GM19025 (cell line): ENCODE data around the gene HSF2BP.
"Not testable (repeated sequence)": the region's sequence is repeated elsewhere in the genome, so short reads cannot be mapped to it uniquely, and the experiment has no call there.

Experiments
- ATAC-seq: cut with Tn5 transposase; IDR thresholded peaks from one replicate; pipeline ENCODE4 v1.9.1; 2021; ENCODE audit warnings: mild to moderate bottlenecking, low read depth, moderate library complexity; ENCODE audit not compliant: unreplicated experiment

Gene HSF2BP

DNA sequence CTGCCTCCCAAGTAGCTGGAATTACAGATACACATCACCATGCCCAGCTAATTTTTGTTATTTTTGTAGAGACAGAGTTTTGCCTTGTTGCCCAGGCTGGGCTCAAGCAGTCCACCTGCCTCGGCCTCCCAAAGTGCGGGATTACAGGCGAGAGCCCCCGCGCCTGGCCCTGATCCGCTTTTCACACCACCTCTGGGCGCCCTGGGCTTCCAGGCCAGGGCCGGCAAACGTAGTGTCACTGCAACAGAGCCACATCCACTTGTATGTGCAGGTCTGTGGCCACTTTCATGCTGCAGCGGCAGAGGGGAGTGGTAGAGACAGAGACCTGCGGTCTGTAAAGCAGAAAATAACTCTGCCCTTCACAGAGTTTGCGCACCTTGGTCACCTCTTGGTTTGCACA, 29.6 kb upstream of the HSF2BP start:
- no peak for ATAC-seq

GRCh38 chr21:43687566-43688399, 28.5 kb upstream of the HSF2BP start:
- no peak for ATAC-seq

GRCh38 chr21:43686811-43687565, 27.7 kb upstream of the HSF2BP start:
- no peak for ATAC-seq

DNA sequence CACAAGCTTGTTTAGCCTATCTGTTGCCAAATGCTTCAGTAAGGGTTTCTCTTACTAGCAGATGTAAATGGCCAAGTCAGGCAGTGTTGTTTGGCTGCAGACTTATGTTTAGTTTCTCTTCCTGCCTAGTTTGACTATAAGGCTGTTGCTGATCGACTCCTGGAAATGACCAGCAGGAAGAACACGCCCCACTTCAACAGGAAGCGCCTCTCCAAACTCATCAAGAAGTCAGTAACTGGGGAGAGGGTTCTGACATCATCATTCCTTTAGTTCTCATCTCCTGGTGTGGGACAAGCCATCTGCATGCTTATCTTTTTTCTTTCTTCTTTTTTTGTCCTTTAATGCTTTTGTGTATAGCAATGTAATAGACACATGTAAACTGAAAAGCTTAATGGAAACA, 25.1 kb upstream of the HSF2BP start:
- no peak for ATAC-seq

GRCh38 chr21:43681650-43682049, 22.4 kb upstream of the HSF2BP start:
- ATAC-seq: no peak

DNA sequence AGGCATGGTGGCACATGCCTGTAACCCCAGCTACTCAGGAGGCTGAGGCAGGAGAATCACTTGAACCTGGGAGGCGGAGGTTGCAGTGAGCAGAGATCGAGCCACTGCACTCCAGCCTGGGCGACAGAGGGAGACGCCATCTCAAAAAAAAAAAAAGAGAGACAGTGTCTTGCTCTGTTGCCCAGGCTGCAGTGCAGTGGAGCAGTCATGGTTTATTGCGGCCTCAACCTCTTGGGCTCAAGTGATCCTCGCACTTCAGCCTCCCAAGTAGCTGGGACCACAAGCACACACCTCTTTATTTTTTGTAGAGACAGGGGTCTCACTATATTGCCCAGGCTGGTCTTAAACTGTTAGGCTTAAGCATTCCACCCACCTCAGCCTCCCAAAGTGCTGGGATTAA, 21.1 kb upstream of the HSF2BP start:
- not testable (repeated sequence) for ATAC-seq

- no peak for ATAC-seq
Observed at GRCh38 chr21:43679951-43680350, 20.7 kb upstream of the HSF2BP start.

DNA sequence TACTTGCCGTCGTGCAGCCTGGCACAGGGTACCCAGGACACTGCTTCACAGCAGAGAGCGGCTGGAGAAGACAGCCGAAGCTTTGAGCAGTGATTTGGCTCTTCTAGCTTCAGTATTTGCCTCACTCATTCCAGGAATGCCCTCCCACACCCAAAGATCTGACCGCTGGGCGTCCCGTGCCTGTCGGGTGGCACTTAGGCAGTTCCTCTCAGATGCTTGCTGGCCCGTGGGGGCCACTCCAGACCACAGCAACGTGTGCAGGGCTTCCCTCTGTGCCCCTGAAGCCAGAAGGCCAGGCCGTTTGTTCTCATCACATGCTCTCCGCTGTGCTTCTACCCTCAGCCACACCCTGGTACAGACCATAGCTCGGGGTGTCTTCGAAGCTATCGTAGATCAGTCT, 17.1 kb upstream of the HSF2BP start:
- ATAC-seq: no peak

- ATAC-seq: no peak
Observed at GRCh38 chr21:43675871-43676270, 16.6 kb upstream of the HSF2BP start.

DNA sequence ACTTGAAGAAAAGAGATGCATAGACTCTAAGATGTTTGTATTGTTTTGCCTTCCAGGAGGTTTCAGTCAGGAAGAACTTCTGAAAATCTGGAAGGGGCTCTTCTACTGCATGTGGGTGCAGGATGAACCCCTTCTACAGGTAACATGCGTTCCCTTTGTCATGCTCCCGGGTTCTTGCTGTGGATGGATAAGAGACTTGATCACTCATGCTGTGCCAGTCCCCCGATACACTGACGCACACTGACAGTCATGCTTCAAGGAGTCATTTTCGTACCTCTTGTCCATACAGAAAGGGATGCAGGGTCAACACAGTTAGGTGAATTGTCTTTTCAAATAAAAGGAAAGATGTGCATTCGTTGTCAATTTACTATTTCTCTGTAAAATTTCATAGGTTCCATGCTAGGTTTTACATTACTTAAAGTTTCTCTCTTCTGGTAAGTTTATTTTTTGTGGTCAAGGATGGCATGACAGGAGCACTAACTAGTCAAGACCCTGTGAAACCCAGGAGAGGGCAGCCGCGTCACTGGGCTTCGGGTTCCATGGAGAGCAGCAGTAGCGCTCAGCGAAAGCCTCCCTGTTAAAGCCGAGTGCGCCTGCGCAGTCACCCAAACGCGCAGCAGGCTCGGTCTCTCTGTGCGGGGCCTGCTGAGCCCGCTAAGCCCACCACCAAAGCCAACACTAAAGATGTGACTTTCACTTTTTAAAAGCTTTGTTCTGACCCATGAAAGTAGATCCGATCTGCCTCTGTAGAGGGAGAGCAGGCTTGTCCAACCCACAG, 10.7 kb upstream of the HSF2BP start:
- no peak for ATAC-seq

- no peak for ATAC-seq
Observed at GRCh38 chr21:43667191-43667904, 8.1 kb upstream of the HSF2BP start.

DNA sequence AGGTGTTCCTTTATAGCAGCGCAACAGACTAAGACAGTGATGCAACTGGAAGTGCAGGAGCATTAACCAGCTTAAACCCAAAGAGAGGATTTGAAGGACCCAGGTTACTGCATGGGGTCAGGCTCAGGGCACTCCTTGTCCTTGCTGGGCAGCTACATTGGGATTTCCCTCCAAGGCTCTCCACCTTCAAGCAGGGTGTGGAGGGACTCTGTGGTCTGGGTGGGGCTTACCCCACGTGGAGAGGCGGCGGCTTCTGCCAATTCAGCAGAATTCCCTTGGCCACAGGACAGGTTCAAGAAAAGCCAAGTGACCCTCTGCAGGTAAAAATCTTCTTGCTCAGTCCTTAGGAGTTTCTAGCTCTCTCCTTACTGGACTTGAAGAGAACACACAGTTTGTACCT, 6.6 kb upstream of the HSF2BP start:
- ATAC-seq: no peak

DNA sequence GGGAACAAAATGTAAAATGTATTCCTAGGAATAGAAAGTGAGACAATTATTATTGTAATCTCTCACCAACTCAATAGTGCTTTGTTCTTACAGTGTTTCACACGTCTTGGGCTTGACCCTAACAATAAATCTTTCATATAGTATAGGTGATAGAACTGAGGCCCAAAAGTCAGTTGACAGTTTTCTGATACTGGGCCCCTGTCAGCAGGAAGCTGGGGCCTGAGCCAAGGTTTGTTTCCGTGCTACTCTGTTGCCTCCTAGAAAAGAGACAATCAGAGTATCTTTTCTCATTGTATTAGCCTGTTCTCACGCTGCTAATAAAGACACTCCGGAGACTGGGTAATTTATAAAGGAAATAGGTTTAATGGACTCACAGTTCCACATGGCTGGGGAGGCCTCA, 5.1 kb upstream of the HSF2BP start:
- no peak for ATAC-seq

DNA sequence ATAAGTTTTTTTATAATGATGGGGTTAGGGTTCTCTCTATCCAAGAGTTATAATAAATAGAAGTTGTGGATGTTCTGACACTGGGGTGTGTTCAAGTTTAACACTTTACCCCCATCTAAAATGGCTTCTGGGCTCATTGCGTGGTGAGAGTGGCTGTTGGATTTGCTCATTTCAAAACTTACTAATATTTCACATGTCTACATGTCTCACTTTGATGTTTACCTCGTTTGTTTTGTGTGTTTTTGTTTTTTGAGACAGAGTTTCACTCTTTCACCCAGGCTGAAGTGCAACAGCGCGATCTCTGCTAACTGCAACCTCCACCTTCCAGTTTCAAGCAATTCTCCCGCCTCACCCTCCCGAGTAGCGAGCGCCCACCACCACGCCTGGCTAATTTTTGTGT, 3.7 kb upstream of the HSF2BP start:
- no peak for ATAC-seq

- ATAC-seq: no peak
Observed at GRCh38 chr21:43662286-43662685, 3.0 kb upstream of the HSF2BP start.

GRCh38 chr21:43658769-43659135, 536 bp downstream of the HSF2BP start:
- ATAC-seq: no peak

DNA sequence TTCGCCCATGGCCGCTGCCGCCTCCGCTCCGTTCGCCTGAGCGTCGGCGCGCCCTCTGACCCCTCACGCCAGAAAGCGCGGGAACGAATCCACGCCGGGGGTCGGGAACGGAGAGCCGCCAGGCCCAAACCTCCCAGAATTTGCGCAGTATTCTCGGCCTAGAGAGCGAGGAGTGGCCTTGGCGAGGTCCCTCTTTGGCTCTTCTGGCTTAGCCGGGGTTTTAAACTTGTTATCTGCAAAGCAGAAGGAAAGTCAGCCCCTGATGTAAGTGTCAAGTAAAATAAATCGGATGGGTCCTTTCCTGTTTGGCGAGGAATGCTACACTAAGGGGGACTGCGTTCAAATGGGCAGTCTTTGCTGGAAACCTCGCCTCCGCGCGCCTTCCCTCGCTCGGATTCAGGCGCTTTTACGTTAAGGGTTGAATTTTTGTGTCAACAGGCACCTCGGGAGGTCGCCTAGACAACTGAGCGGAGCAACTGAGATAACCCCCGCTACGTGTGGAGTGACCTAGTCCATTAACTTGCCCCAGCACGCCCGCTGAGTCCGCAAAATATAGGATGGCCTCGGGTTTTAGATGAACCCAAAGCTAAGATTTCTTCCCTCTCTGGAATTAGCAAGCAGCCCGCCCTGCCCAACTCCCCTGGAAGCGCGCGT, 1.1 kb downstream of the HSF2BP start:
- no peak for ATAC-seq

GRCh38 chr21:43657355-43658087, 1.8 kb downstream of the HSF2BP start:
- no peak for ATAC-seq

- ATAC-seq: no peak
Observed at GRCh38 chr21:43654806-43655489, 4.3 kb downstream of the HSF2BP start.
